Liver (tissue), 9 donors: Measurements from ENCODE around the gene RAD9A. TPM values are rescaled to one million over a fixed set of nuclear protein-coding genes. Genes with fewer than 3 reads are reported as not detected.

ENCODE experiments used
- DNase-seq: peaks from one replicate; pipeline ENCODE4 v3.0.0-alpha.2; 2017; ENCODE audit warnings: low spot score
- H3K27ac ChIP-seq, 2 donors: one replicate each; pipeline ENCODE4 v1.7.0; 2013; ENCODE audit warnings: inconsistent platforms in 2 of 2, low read length in 2 of 2, control low read depth in 1 of 2, low read depth in 1 of 2, mild to moderate bottlenecking in 1 of 2
- H3K27me3 ChIP-seq, 4 donors: one replicate each; pipeline versions ENCODE4 v1.6.1 to v1.7.0; 2013; ENCODE audit warnings: low read length in 3 of 4, inconsistent platforms in 1 of 4, mild to moderate bottlenecking in 1 of 4, moderate library complexity in 1 of 4; ENCODE audit not compliant: control insufficient read depth in 4 of 4, insufficient read depth in 4 of 4
- H3K36me3 ChIP-seq, 4 donors: one replicate each; pipeline versions ENCODE4 v1.6.1 to v1.7.0; 2013; ENCODE audit warnings: low read length in 3 of 4, mild to moderate bottlenecking in 3 of 4, low read depth in 1 of 4, moderate library complexity in 1 of 4; ENCODE audit not compliant: control insufficient read depth in 4 of 4, insufficient read depth in 3 of 4
- H3K4me1 ChIP-seq, 4 donors: one replicate each; pipeline versions ENCODE4 v1.6.1 to v1.7.0; 2013; ENCODE audit warnings: low read length in 3 of 4, mild to moderate bottlenecking in 3 of 4, moderate library complexity in 1 of 4; ENCODE audit not compliant: control insufficient read depth in 4 of 4, insufficient read depth in 4 of 4
- H3K4me3 ChIP-seq, 3 donors: one replicate each; pipeline versions ENCODE4 v1.6.1 to v1.7.0; 2013; ENCODE audit warnings: low read length in 3 of 3, control low read depth in 1 of 3, low read depth in 1 of 3, mild to moderate bottlenecking in 1 of 3
- H3K9ac ChIP-seq, 2 donors: one replicate each; pipeline ENCODE4 v1.7.0; 2013; ENCODE audit warnings: low read length in 2 of 2, mild to moderate bottlenecking in 2 of 2, moderate library complexity in 2 of 2, control low read depth in 1 of 2, low read depth in 1 of 2
- H3K9me3 ChIP-seq, 4 donors: one replicate each; pipeline versions ENCODE4 v1.6.1 to v1.7.0; 2013; ENCODE audit warnings: low read length in 3 of 4; ENCODE audit not compliant: control insufficient read depth in 4 of 4
- ATF3 ChIP-seq: IDR thresholded peaks from 2 replicates; pipeline ENCODE4 v1.6.1; 2016; ENCODE audit warnings: antibody characterized with exemption
- CTCF ChIP-seq: fragments of 150-350 bp; IDR thresholded peaks from 2 replicates; pipeline ENCODE4 v1.5.1; 2017; ENCODE audit warnings: improper control_type of control experiment, low read depth, low read length; ENCODE audit not compliant: missing input control
- EGR1 ChIP-seq, 2 donors: IDR thresholded peaks; 2 replicates each; pipeline ENCODE4 v1.6.1; 2016 to 2018; ENCODE audit warnings: antibody characterized with exemption in 2 of 2, low read depth in 2 of 2
- FOXA1 ChIP-seq: IDR thresholded peaks from 2 replicates; pipeline ENCODE4 v1.6.1; 2016; ENCODE audit warnings: antibody characterized with exemption
- FOXA2 ChIP-seq: IDR thresholded peaks from 2 replicates; pipeline ENCODE4 v1.6.1; 2016; ENCODE audit warnings: antibody characterized with exemption
- GABPA ChIP-seq, 2 donors: IDR thresholded peaks in 1 of 2; conservative IDR thresholded peaks in 1 of 2; 2 replicates each; pipeline ENCODE4 v1.6.1; 2016; ENCODE audit warnings: antibody characterized with exemption in 2 of 2, mild to moderate bottlenecking in 1 of 2, moderate library complexity in 1 of 2
- HNF4A ChIP-seq, 2 donors: conservative IDR thresholded peaks; 2 replicates each; pipeline ENCODE4 v1.6.1; 2016; ENCODE audit warnings: antibody characterized with exemption in 2 of 2, mild to moderate bottlenecking in 2 of 2
- HNF4G ChIP-seq: IDR thresholded peaks from 2 replicates; pipeline ENCODE4 v1.6.1; 2016; ENCODE audit warnings: antibody characterized with exemption
- JUND ChIP-seq, 2 donors: IDR thresholded peaks; 2 replicates each; pipeline ENCODE4 v1.6.1; 2016; ENCODE audit warnings: antibody characterized with exemption in 2 of 2
- MAX ChIP-seq: IDR thresholded peaks from 2 replicates; pipeline ENCODE4 v1.6.1; 2016; ENCODE audit warnings: antibody characterized with exemption
- NR2F2 ChIP-seq: IDR thresholded peaks from 2 replicates; pipeline ENCODE4 v1.6.1; 2016; ENCODE audit warnings: antibody characterized with exemption
- RAD21 ChIP-seq, 2 donors: IDR thresholded peaks; 2 replicates each; pipeline ENCODE4 v1.6.1; 2016; ENCODE audit warnings: antibody characterized with exemption in 2 of 2, mild to moderate bottlenecking in 2 of 2
- REST ChIP-seq: IDR thresholded peaks from 2 replicates; pipeline ENCODE4 v1.6.1; 2016; ENCODE audit warnings: antibody characterized with exemption, mild to moderate bottlenecking
- RXRA ChIP-seq, 2 donors: IDR thresholded peaks; 2 replicates each; pipeline ENCODE4 v1.6.1; 2017 to 2018; ENCODE audit warnings: antibody characterized with exemption in 2 of 2, mild to moderate bottlenecking in 1 of 2
- SP1 ChIP-seq: IDR thresholded peaks from 2 replicates; pipeline ENCODE4 v1.6.1; 2018; ENCODE audit warnings: antibody characterized with exemption, mild to moderate bottlenecking
- TAF1 ChIP-seq: conservative IDR thresholded peaks from 2 replicates; pipeline ENCODE4 v1.6.1; 2016; ENCODE audit warnings: antibody characterized with exemption, mild to moderate bottlenecking
- YY1 ChIP-seq: IDR thresholded peaks from 2 replicates; pipeline ENCODE4 v1.6.1; 2016; ENCODE audit warnings: antibody characterized with exemption, mild to moderate bottlenecking
- ZBTB33 ChIP-seq: IDR thresholded peaks from 2 replicates; pipeline ENCODE4 v1.6.1; 2016; ENCODE audit warnings: antibody characterized with exemption
- WGBS: extraction: QIAGEN DNeasy Blood & Tissue Kit; methylation state at CpG from one replicate; pipeline ENCODE4 v1.1.7; 2013; 5-methylcytosine and 5-hydroxymethylcytosine counted together
- polyA plus RNA-seq, 2 donors: library from polyadenylated mRNA; stranded (reverse) in 1 of 2; unstranded in 1 of 2; fragments of 200-250 nt in 1 of 2; fragments of >200 nt in 1 of 2; fragmentation: Nextera tagmentation in 1 of 2; extraction: Ambion mirVana in 1 of 2; gene quantifications; one replicate each; pipeline versions ENCODE4 v1.2.1 to v1.2.3, GENCODE V29; 2013 to 2015
- total RNA-seq, 2 donors: library from RNA; depleted of rRNA; stranded (reverse); fragments of >200 nt; gene quantifications; one replicate each; pipeline ENCODE4 v1.2.3, GENCODE V29; 2014
- donor health status: healthy.
- donor health status: healthy.
- donor health status: healthy.
- donor health status: healthy.
- donor health status: healthy.

RAD9A gene
- total and polyA plus RNA-seq, 4 donors, result 4.5 to 8.6 (median 5.6) TPM

- TF ChIP-seq REST (no peak), FOXA1 (no peak)
Measured at GRCh38 chr11:67429038-67429668, 37.4 kb downstream of the RAD9A start (continued).

GRCh38 chr11:67429722-67430121, 37.9 kb downstream of the RAD9A start:
- TF ChIP-seq GABPA (IDR thresholded peaks at IDR 0.05 in 1 of 2, conservative IDR thresholded peaks at IDR 0.05 in 1 of 2), result no peak
- TF ChIP-seq ZBTB33, result no peak
- no peak for TF ChIP-seq CTCF
- TF ChIP-seq FOXA1, result no peak
- TF ChIP-seq MAX, result no peak
- TF ChIP-seq HNF4G, result no peak
- TF ChIP-seq RXRA (IDR thresholded peaks at IDR 0.05), result no peak
- no peak for TF ChIP-seq FOXA2
- no peak for TF ChIP-seq TAF1
- TF ChIP-seq EGR1 (IDR thresholded peaks at IDR 0.05; ENCODE audit: low read depth in 2 of 2), result no peak
- TF ChIP-seq RAD21 (IDR thresholded peaks at IDR 0.05), result no peak
- TF ChIP-seq ATF3, result no peak
- TF ChIP-seq NR2F2, result no peak
- TF ChIP-seq YY1, result no peak
- no peak for TF ChIP-seq SP1
- no peak for TF ChIP-seq JUND (IDR thresholded peaks at IDR 0.05)
- no peak for TF ChIP-seq REST
- no peak for TF ChIP-seq HNF4A (conservative IDR thresholded peaks at IDR 0.05)
- H3K4me3 ChIP-seq, result no peak overlapping the region
- no peaks in the 10 kb centered on the region for H3K27me3 ChIP-seq
- H3K27ac ChIP-seq, result no peak overlapping the region
- no peaks in the 10 kb centered on the region for H3K9me3 ChIP-seq
- peaks cover 3 to 32% (median 8%) of the 10 kb centered on the region in 4 donors for H3K36me3 ChIP-seq
- DNase-seq, result no peak
- 82% methylated on average over 11 of the region's 11 CpGs for WGBS
- H3K9ac ChIP-seq, result no peak overlapping the region
- peaks cover 3 to 19% (median 12%) of the 10 kb centered on the region in 4 donors for H3K4me1 ChIP-seq
